Measurements from ENCODE around the gene CATSPERZ. TPM values are rescaled to one million over a fixed set of nuclear protein-coding genes. Genes with fewer than 3 reads are reported as not detected.
A peak's percentile ranks its signal among the peaks of the same experiment; 100 is the strongest.

The CATSPERZ gene
- total and polyA plus RNA-seq, 10 donors, result 0.09 to 0.48 TPM; not detected in 8

GRCh38 chr11:64286801-64287159, 13.4 kb upstream of the CATSPERZ start:
- peak overlapping the region in 1 of 8 donors; percentile 89 for H3K4me3 ChIP-seq
- peaks cover 15 to 65% (median 41%) of the 10 kb centered on the region in 6 donors for H3K4me1 ChIP-seq
- WGBS, 5 donors, result 83 to 99% (median 91%) methylated on average over 9 of the region's 9 CpGs
- DNase-seq, result peak; percentile 77
- TF ChIP-seq CTCF (IDR thresholded peaks at IDR 0.05 in 8 of 11, conservative IDR thresholded peaks at IDR 0.05 in 3 of 11), result no peak
- TF ChIP-seq POLR2AphosphoS5 (IDR thresholded peaks at IDR 0.05), result no peak
- TF ChIP-seq POLR2A (IDR thresholded peaks at IDR 0.05), result no peak
- H3K9me3 ChIP-seq, result no peaks in the 10 kb centered on the region
- peaks cover 0 to 20% (median 13%) of the 10 kb centered on the region in 7 donors for H3K27me3 ChIP-seq (replicated peaks in 1 of 7)
- H3K27ac ChIP-seq, result no peak overlapping the region
- H3K36me3 ChIP-seq, result peaks cover 0 to 34% (median 0%) of the 10 kb centered on the region in 6 donors
- intact Hi-C loops (cut with DNase I; ENCODE audit: low total_unique reads), result no loop called here

- intact Hi-C loops (cut with DNase I; ENCODE audit: low total_unique reads), result no loop called here
- H3K36me3 ChIP-seq, result peaks cover 0 to 25% (median 0%) of the 10 kb centered on the region in 6 donors
- 95 to 97% (median 96%) methylated on average over 27 to 33 of the region's 33 CpGs for WGBS, 5 donors
- H3K9me3 ChIP-seq, result no peaks in the 10 kb centered on the region
- no peak for TF ChIP-seq POLR2AphosphoS5 (IDR thresholded peaks at IDR 0.05)
- no peak for TF ChIP-seq CTCF (IDR thresholded peaks at IDR 0.05 in 8 of 11, conservative IDR thresholded peaks at IDR 0.05 in 3 of 11)
- TF ChIP-seq POLR2A (IDR thresholded peaks at IDR 0.05), result no peak
- peaks cover 4 to 31% (median 23%) of the 10 kb centered on the region in 7 donors for H3K27me3 ChIP-seq (replicated peaks in 1 of 7)
- no peak for DNase-seq
- H3K27ac ChIP-seq, result no peak overlapping the region
- peaks cover 21 to 66% (median 51%) of the 10 kb centered on the region in 6 donors for H3K4me1 ChIP-seq
- H3K4me3 ChIP-seq, result no peak overlapping the region
These were observed 12.3 kb upstream of the CATSPERZ start for GRCh38 chr11:64287676-64288352.

GRCh38 chr11:64288353-64288750, 11.8 kb upstream of the CATSPERZ start:
- no peak overlapping the region for H3K4me3 ChIP-seq
- DNase-seq, result no peak
- H3K27me3 ChIP-seq (replicated peaks in 1 of 7), result peaks cover 6 to 36% (median 29%) of the 10 kb centered on the region in 7 donors
- H3K27ac ChIP-seq, result no peak overlapping the region
- H3K9me3 ChIP-seq, result no peaks in the 10 kb centered on the region
- intact Hi-C loops (cut with DNase I; ENCODE audit: low total_unique reads), result no loop called here
- peaks cover 0 to 19% (median 0%) of the 10 kb centered on the region in 6 donors for H3K36me3 ChIP-seq
- TF ChIP-seq POLR2A (IDR thresholded peaks at IDR 0.05), result no peak
- no peak for TF ChIP-seq POLR2AphosphoS5 (IDR thresholded peaks at IDR 0.05)
- TF ChIP-seq CTCF (IDR thresholded peaks at IDR 0.05 in 8 of 11, conservative IDR thresholded peaks at IDR 0.05 in 3 of 11), result no peak
- H3K4me1 ChIP-seq, result peaks cover 21 to 63% (median 46%) of the 10 kb centered on the region in 6 donors
- 87 to 98% (median 90%) methylated on average over 9 of the region's 9 CpGs for WGBS, 5 donors

GRCh38 chr11:64289002-64289564, 11.1 kb upstream of the CATSPERZ start:
- no peak overlapping the region for H3K4me3 ChIP-seq
- H3K36me3 ChIP-seq, result peaks cover 0 to 19% (median 0%) of the 10 kb centered on the region in 6 donors
- WGBS, 5 donors, result 93 to 94% (median 94%) methylated on average over 12 to 13 of the region's 13 CpGs
- intact Hi-C loops (cut with DNase I; ENCODE audit: low total_unique reads), result no loop called here
- no peaks in the 10 kb centered on the region for H3K9me3 ChIP-seq
- TF ChIP-seq POLR2AphosphoS5 (IDR thresholded peaks at IDR 0.05) (no peak), POLR2A (IDR thresholded peaks at IDR 0.05) (no peak), CTCF (IDR thresholded peaks at IDR 0.05 in 8 of 11, conservative IDR thresholded peaks at IDR 0.05 in 3 of 11) (no peak)
- H3K27ac ChIP-seq, result no peak overlapping the region
- DNase-seq, result no peak
- peaks cover 15 to 55% (median 38%) of the 10 kb centered on the region in 6 donors for H3K4me1 ChIP-seq
- peaks cover 6 to 43% (median 36%) of the 10 kb centered on the region in 7 donors for H3K27me3 ChIP-seq (replicated peaks in 1 of 7)

All from spleen (tissue), 11 donors.